Stomach smooth muscle (tissue), 2 donors: ENCODE measurements around the gene TPCN2.

Experiments
- H3K27ac ChIP-seq: one replicate; pipeline ENCODE4 v1.7.0; 2013; ENCODE audit warnings: mild to moderate bottlenecking, low read length, inconsistent platforms
- H3K27me3 ChIP-seq, 2 donors: one replicate each; pipeline ENCODE4 v1.7.0; 2013; ENCODE audit warnings: low read length in 2 of 2; ENCODE audit not compliant: insufficient read depth in 2 of 2, control insufficient read depth in 1 of 2
- H3K36me3 ChIP-seq, 2 donors: one replicate each; pipeline ENCODE4 v1.7.0; 2013; ENCODE audit warnings: low read length in 2 of 2; ENCODE audit not compliant: control insufficient read depth in 2 of 2, insufficient read depth in 2 of 2
- H3K4me1 ChIP-seq: one replicate; pipeline ENCODE4 v1.7.0; 2013; ENCODE audit warnings: low read length; ENCODE audit not compliant: control insufficient read depth, insufficient read depth
- H3K4me3 ChIP-seq, 2 donors: one replicate each; pipeline ENCODE4 v1.7.0; 2013; ENCODE audit warnings: low read length in 2 of 2
- H3K9ac ChIP-seq, 2 donors: one replicate each; pipeline ENCODE4 v1.7.0; 2013; ENCODE audit warnings: low read length in 2 of 2, mild to moderate bottlenecking in 1 of 2
- H3K9me3 ChIP-seq, 2 donors: one replicate each; pipeline ENCODE4 v1.7.0; 2013; ENCODE audit warnings: low read length in 2 of 2; ENCODE audit not compliant: control insufficient read depth in 2 of 2
- donor health status: healthy.
- donor health status: Pancreatic carcinoma.

TPCN2 gene

GRCh38 chr11:69160296-69161116 lies 111.8 kb downstream of the TPCN2 start:
- H3K9ac ChIP-seq: no peak overlapping the region
- H3K36me3 ChIP-seq: no peaks in the 10 kb centered on the region
- H3K27me3 ChIP-seq: no peaks in the 10 kb centered on the region
- H3K27ac ChIP-seq: no peak overlapping the region
- H3K4me1 ChIP-seq: peaks cover 21% of the 10 kb centered on the region
- H3K4me3 ChIP-seq: no peak overlapping the region
- peaks cover 4 to 6% of the 10 kb centered on the region in 2 donors for H3K9me3 ChIP-seq

- no peak overlapping the region for H3K27ac ChIP-seq
- no peaks in the 10 kb centered on the region for H3K36me3 ChIP-seq
- H3K9me3 ChIP-seq: peaks cover 4 to 6% of the 10 kb centered on the region in 2 donors
- peaks cover 23% of the 10 kb centered on the region for H3K4me1 ChIP-seq
- no peaks in the 10 kb centered on the region for H3K27me3 ChIP-seq
- no peak overlapping the region for H3K4me3 ChIP-seq
- no peak overlapping the region for H3K9ac ChIP-seq
Observed at GRCh38 chr11:69161117-69161407, 112.3 kb downstream of the TPCN2 start.

DNA sequence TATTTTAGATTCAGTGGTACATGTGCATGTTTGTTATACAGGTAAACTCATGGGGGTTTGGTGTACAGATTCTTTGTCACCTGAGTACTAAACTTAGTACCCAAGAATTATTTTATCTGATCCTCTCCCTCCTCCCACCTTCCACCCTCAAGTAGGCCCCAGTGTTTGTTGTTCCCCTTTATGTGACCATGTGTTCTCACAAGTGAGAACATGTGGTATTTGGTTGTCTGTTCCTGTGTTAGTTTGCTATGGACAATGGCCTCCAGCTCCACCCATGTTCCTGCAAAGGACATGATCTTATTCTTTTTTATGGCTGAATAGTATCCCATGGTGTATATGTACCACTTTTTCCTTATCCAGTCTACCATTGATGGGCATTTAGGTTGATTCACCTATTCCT lies 113.8 kb downstream of the TPCN2 start:
- peaks cover 25% of the 10 kb centered on the region for H3K4me1 ChIP-seq
- H3K9ac ChIP-seq: no peak overlapping the region
- H3K27ac ChIP-seq: no peak overlapping the region
- no peaks in the 10 kb centered on the region for H3K36me3 ChIP-seq
- H3K27me3 ChIP-seq: no peaks in the 10 kb centered on the region
- H3K4me3 ChIP-seq: no peak overlapping the region
- H3K9me3 ChIP-seq: peaks cover 4 to 6% of the 10 kb centered on the region in 2 donors

- Histone ChIP-seq H3K27me3 (no peaks in the 10 kb centered on the region), H3K4me1 (peaks cover 27% of the 10 kb centered on the region), H3K27ac (no peak overlapping the region)
Observed at GRCh38 chr11:69163842-69164241, 115.1 kb downstream of the TPCN2 start.

DNA sequence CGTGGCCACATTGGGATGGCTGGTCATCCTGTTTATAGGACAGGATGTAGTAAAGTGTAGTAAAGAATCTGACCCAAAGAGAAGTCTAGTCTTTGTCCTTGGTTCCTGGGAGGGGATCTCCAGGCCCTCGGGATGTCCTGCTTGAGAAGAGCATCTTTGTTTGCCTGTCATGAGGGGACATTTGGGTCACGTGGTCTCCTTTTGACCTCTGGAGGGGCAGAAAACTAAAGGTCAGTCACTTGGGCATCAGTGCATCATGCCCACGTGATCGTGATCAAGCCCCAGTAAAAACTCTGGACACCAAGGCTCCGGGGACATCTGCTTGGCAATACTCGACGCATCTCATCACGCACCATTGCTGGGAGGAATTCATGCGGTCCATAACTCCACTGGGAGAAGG lies 116.1 kb downstream of the TPCN2 start:
- H3K4me1 ChIP-seq: peaks cover 27% of the 10 kb centered on the region
- no peaks in the 10 kb centered on the region for H3K27me3 ChIP-seq
- no peak overlapping the region for H3K9ac ChIP-seq
- H3K9me3 ChIP-seq: peaks cover 4 to 6% of the 10 kb centered on the region in 2 donors
- H3K36me3 ChIP-seq: no peaks in the 10 kb centered on the region
- no peak overlapping the region for H3K27ac ChIP-seq
- H3K4me3 ChIP-seq: no peak overlapping the region

More at GRCh38 chr11:69163842-69164241, 115.1 kb downstream of the TPCN2 start:
- Histone ChIP-seq H3K9me3 (peaks cover 4 to 6% of the 10 kb centered on the region in 2 donors), H3K9ac (no peak overlapping the region), H3K36me3 (no peaks in the 10 kb centered on the region), H3K4me3 (no peak overlapping the region)

DNA sequence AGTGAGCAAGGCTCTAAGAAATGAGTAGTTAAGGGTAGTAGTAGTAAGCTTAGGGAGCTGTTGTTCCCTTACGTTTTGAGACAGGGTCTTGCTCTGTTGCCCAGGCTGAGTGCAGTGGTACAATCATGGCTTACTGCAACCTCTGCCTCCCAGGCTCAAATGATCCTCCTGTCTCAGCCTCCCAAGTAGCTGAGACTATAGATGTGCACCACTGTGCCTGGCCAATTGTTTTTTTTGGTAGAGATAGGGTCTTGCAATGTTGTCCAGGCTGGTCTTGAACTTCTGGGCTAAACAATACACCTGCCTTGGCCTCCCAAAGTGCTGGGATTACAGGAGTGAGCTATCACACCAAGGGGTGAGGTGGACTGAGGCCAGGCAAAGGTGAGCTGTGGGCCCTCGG lies 117.0 kb downstream of the TPCN2 start:
- Histone ChIP-seq H3K27ac (peak overlapping the region; percentile 82), H3K9ac (no peak overlapping the region), H3K4me3 (peak overlapping the region in 1 of 2 donors; percentile 64), H3K27me3 (no peaks in the 10 kb centered on the region), H3K36me3 (no peaks in the 10 kb centered on the region), H3K4me1 (peaks cover 24% of the 10 kb centered on the region), H3K9me3 (peaks cover 4 to 6% of the 10 kb centered on the region in 2 donors)

- H3K4me3 ChIP-seq: peak overlapping the region; percentile 29 to 64
- H3K9me3 ChIP-seq: peaks cover 4 to 6% of the 10 kb centered on the region in 2 donors
- H3K36me3 ChIP-seq: peaks cover 0 to 2% of the 10 kb centered on the region in 2 donors
- H3K27ac ChIP-seq: peak overlapping the region; percentile 82
- peaks cover 19% of the 10 kb centered on the region for H3K4me1 ChIP-seq
- H3K27me3 ChIP-seq: no peaks in the 10 kb centered on the region
- H3K9ac ChIP-seq: peak overlapping the region; percentile 32 to 64
Observed at GRCh38 chr11:69166218-69167115, 117.7 kb downstream of the TPCN2 start.

GRCh38 chr11:69167130-69167915 lies 118.6 kb downstream of the TPCN2 start:
- peaks cover 19% of the 10 kb centered on the region for H3K4me1 ChIP-seq
- no peaks in the 10 kb centered on the region for H3K27me3 ChIP-seq
- H3K36me3 ChIP-seq: peaks cover 0 to 2% of the 10 kb centered on the region in 2 donors
- peak overlapping the region; percentile 32 to 47 for H3K9ac ChIP-seq
- H3K4me3 ChIP-seq: peak overlapping the region; percentile 29 to 64
- peak overlapping the region; percentile 82 for H3K27ac ChIP-seq
- H3K9me3 ChIP-seq: peaks cover 4 to 6% of the 10 kb centered on the region in 2 donors

DNA sequence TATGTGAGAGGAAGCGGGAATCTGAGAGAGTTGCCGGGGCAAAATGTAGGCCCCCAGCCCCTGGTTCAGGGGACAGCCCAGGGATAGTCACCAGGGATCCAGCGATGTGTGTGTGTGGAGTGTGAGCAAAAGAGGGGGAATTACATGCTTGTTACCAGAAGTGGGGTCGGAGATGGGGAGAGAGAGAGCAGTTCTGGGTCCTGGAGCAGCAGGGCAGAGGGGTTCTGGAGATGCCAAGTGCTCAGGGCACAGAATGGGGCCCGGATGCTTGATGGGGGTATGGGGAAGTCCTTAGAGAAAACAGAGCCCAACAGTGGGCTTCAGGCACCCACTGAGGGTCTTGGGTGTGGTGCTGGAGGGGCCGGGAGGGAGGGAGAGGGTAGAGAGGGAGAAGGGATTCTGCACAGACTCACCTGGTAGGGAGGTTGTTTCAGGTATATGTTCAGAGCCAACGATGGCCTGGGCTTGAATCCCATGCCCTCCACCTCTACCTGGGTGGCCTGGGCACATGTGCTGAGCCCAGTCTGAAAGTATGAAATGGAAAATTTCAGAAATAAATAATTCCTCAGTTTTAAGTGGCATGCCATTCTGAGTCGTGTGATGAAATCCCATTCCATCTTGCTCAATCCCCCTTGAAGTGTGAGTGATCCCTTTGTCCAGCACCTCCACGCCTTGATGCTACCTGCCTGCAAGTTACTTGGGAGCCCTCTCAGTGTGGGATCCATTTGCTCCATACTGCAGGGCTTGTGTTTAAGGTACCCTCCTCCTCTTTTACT lies 119.4 kb downstream of the TPCN2 start:
- Histone ChIP-seq H3K27ac (peak overlapping the region; percentile 82), H3K27me3 (no peaks in the 10 kb centered on the region), H3K9ac (no peak overlapping the region), H3K9me3 (peaks cover 4 to 6% of the 10 kb centered on the region in 2 donors), H3K4me3 (peak overlapping the region; percentile 29 to 64), H3K36me3 (peaks cover 0 to 2% of the 10 kb centered on the region in 2 donors), H3K4me1 (peaks cover 19% of the 10 kb centered on the region)

DNA sequence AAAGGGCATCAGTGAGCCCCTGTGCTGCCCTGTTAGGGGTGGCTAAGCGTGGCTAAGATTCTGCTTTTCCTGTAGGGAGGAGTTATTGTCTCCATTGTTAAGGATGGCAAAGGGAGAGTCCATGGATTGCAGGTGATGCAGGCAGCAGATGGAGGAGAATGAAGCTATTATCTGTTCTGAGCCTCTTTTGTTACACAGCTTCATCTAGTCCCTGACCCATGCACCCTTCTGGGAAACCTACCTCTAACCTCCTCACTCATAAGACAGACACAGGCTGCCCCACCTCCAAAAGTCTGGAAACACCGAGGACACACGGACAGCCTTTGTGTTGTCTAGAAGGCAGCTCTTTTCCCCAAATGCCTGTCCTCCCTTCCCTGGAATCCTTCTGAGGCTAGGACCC lies 120.7 kb downstream of the TPCN2 start:
- no peaks in the 10 kb centered on the region for H3K27me3 ChIP-seq
- H3K27ac ChIP-seq: no peak overlapping the region
- peaks cover 0 to 2% of the 10 kb centered on the region in 2 donors for H3K36me3 ChIP-seq
- peaks cover 19% of the 10 kb centered on the region for H3K4me1 ChIP-seq
- no peak overlapping the region for H3K9ac ChIP-seq
- H3K4me3 ChIP-seq: no peak overlapping the region
- H3K9me3 ChIP-seq: peaks cover 0 to 3% of the 10 kb centered on the region in 2 donors
